ENCODE data around the gene KRT81. TPM values are rescaled to one million over a fixed set of nuclear protein-coding genes. Genes with fewer than 3 reads are reported as not detected.
"Not testable (repeated sequence)": the region's sequence is repeated elsewhere in the genome, so short reads cannot be mapped to it uniquely, and the experiment has no call there.

The KRT81 gene
- total RNA-seq, 2 donors from 2014 or later: not detected

GRCh38 chr12:52306731-52307130 lies 15.4 kb upstream of the KRT81 start:
- H3K27me3 ChIP-seq: no peaks in the 10 kb centered on the region
- H3K27ac ChIP-seq: no peak overlapping the region
- DNase-seq (ENCODE audit: low spot score): no peak
- peaks cover 0 to 24% of the 10 kb centered on the region in 2 donors for H3K4me1 ChIP-seq
- H3K9me3 ChIP-seq: no peaks in the 10 kb centered on the region
- TF ChIP-seq, protein P1, sequence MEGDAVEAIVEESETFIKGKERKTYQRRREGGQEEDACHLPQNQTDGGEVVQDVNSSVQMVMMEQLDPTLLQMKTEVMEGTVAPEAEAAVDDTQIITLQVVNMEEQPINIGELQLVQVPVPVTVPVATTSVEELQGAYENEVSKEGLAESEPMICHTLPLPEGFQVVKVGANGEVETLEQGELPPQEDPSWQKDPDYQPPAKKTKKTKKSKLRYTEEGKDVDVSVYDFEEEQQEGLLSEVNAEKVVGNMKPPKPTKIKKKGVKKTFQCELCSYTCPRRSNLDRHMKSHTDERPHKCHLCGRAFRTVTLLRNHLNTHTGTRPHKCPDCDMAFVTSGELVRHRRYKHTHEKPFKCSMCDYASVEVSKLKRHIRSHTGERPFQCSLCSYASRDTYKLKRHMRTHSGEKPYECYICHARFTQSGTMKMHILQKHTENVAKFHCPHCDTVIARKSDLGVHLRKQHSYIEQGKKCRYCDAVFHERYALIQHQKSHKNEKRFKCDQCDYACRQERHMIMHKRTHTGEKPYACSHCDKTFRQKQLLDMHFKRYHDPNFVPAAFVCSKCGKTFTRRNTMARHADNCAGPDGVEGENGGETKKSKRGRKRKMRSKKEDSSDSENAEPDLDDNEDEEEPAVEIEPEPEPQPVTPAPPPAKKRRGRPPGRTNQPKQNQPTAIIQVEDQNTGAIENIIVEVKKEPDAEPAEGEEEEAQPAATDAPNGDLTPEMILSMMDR (IDR thresholded peaks at IDR 0.05): no peak
- H3K36me3 ChIP-seq: no peaks in the 10 kb centered on the region
- no peak overlapping the region for H3K4me3 ChIP-seq

- Histone ChIP-seq H3K9me3 (no peaks in the 10 kb centered on the region), H3K27me3 (no peaks in the 10 kb centered on the region), H3K36me3 (no peaks in the 10 kb centered on the region), H3K27ac (no peak overlapping the region), H3K4me1 (peaks cover 0 to 19% of the 10 kb centered on the region in 2 donors), H3K4me3 (no peak overlapping the region)
- TF ChIP-seq, protein P1 (IDR thresholded peaks at IDR 0.05): no peak
- no peak for DNase-seq (ENCODE audit: low spot score)
These were observed 14.8 kb upstream of the KRT81 start for GRCh38 chr12:52305921-52306705.

DNA sequence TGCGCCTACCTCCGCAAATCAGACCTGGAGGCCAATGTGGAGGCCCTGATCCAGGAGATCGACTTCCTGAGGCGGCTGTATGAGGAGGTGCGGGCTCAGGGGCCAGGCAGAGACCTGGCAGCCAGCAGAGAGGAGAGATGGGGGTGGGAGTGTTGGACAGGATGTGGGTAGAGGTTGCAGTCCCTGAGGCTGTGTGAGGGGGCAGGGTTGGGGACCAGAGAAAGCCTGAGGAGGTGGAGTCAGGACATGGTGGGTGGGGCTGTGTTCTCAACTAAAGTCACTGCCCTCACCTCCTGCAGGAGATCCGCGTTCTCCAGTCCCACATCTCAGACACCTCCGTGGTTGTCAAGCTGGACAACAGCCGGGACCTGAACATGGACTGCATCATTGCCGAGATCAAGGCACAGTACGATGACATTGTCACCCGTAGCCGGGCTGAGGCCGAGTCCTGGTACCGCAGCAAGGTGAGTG lies 13.6 kb upstream of the KRT81 start:
- not testable (repeated sequence) for H3K36me3 ChIP-seq; H3K27ac ChIP-seq; H3K9me3 ChIP-seq; DNase-seq (ENCODE audit: low spot score); H3K4me3 ChIP-seq; H3K27me3 ChIP-seq
- H3K4me1 ChIP-seq: peaks cover 0 to 13% of the 10 kb centered on the region in 2 donors

DNA sequence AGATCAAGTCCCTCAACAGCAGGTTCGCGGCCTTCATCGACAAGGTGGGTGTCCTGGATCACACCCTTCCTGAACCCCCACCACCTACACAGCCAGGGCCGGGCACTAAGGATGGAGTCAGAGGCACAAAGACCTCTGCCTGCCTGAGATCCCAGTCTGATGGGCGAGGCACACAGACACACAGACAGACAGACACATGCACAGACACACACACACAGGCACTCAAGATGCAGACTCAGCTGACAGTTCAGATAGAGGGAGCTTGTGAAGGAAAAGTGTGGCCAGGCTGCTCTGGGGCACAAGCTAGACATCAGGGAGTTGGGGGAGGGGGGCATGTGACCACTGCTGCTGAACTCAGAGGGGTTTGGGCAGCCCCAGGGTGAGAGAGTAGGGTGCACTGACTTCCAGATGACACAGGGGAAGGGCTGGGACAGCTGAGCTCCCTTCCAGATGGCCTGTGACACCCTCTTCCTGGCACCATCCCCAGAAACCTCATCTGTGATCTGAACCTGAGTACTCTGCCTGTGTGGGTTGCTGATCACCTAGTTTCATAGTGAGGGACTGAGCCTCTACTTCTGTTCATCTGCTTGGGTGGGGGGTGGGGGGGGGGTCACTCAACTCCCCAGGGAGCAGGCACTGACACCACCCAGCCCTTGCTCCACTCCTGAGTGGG lies 11.0 kb upstream of the KRT81 start:
- not testable (repeated sequence) for H3K4me3 ChIP-seq; H3K9me3 ChIP-seq; H3K27ac ChIP-seq; H3K36me3 ChIP-seq; H3K27me3 ChIP-seq; DNase-seq (ENCODE audit: low spot score); H3K4me1 ChIP-seq

DNA sequence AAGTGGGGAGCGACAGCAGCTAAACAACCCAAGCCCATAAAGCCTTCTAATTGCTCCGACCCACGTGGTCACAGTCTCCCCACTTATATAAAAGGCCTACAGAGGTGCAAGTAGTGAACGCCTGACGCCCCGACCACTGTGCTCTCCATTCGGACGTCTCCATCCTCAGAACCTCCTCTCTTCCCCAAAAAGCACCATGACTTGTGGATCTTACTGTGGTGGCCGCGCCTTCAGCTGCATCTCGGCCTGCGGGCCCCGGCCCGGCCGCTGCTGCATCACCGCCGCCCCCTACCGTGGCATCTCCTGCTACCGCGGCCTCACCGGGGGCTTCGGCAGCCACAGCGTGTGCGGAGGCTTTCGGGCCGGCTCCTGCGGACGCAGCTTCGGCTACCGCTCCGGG lies 10.4 kb upstream of the KRT81 start:
- H3K36me3 ChIP-seq; H3K27me3 ChIP-seq; H3K4me1 ChIP-seq; H3K4me3 ChIP-seq; DNase-seq (ENCODE audit: low spot score); H3K27ac ChIP-seq; H3K9me3 ChIP-seq: not testable (repeated sequence)

DNA sequence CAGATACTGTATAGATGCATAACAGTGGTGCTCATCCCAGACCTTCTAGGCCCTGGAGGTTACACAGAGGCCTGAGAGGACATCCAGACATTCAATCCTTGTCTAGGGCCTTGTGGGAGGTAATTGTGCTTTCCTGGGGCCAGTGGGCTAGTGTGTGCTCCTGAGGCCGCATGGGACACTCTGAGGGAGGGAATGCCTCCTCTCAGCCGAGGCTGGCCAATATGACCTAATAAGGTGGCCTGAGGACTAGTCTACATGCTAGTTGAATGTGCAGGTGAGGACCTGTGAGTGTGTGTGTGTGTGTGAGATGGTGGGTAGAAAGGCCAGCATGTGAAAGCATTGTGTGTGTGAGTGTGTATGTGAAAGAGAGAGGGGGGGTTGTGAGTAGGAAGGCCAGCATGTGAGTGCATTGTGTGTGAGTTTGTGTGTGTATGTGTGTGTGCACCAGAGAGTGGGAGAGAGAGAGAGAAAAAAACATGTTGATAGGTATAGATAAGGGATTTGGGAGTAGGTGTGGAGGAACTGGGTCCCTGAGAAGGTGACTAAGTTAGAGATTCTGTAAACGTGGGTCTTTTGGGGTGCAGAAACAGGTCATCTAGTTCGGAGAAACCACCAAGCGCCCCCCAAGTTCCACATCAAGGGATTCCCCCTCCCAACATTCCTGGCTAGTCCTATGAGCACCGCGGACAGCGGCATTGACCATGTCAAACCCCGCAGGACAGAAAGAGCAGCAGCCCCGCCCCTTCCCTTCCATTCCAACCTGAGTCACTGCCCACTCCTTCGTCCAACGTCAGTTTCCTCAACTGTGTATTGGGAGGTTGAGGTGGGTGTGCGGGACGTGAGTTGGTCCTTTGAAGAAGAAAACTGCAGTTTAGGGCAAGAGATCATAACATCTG lies 9.7 kb upstream of the KRT81 start:
- no peaks in the 10 kb centered on the region for H3K36me3 ChIP-seq
- TF ChIP-seq, protein P1 (IDR thresholded peaks at IDR 0.05): no peak
- no peaks in the 10 kb centered on the region for H3K27me3 ChIP-seq
- no peaks in the 10 kb centered on the region for H3K4me1 ChIP-seq
- DNase-seq (ENCODE audit: low spot score): no peak
- no peak overlapping the region for H3K4me3 ChIP-seq
- H3K9me3 ChIP-seq: no peaks in the 10 kb centered on the region
- H3K27ac ChIP-seq: no peak overlapping the region

- no peaks in the 10 kb centered on the region for H3K4me1 ChIP-seq
- no peaks in the 10 kb centered on the region for H3K36me3 ChIP-seq
- no peak overlapping the region for H3K27ac ChIP-seq
- TF ChIP-seq, protein P1 (IDR thresholded peaks at IDR 0.05): no peak
- H3K9me3 ChIP-seq: no peaks in the 10 kb centered on the region
- no peak overlapping the region for H3K4me3 ChIP-seq
- no peaks in the 10 kb centered on the region for H3K27me3 ChIP-seq
- no peak for DNase-seq (ENCODE audit: low spot score)
These were observed 7.4 kb upstream of the KRT81 start for GRCh38 chr12:52298677-52299190.

Data from right atrium auricular region (tissue), 2 donors.